ENCODE data around the gene COL28A1.

Gene COL28A1

GRCh38 chr7:7347045-7347444 is 188.6 kb downstream of the COL28A1 start:
- Histone ChIP-seq H3K4me2 (no peak overlapping the region), H3K79me2 (ENCODE audit: insufficient read depth, low read depth) (no peaks in the 10 kb centered on the region), H3K27ac (no peak overlapping the region), H3K4me1 (ENCODE audit: low read depth, poor library complexity, severe bottlenecking) (no peaks in the 10 kb centered on the region), H2AFZ (ENCODE audit: low read depth) (no peak overlapping the region), H3K27me3 (ENCODE audit: insufficient read depth, low read depth) (no peaks in the 10 kb centered on the region), H3K36me3 (ENCODE audit: insufficient read depth) (no peaks in the 10 kb centered on the region), H3K4me3 (IDR thresholded peaks at IDR 0.05; ENCODE audit: insufficient read depth, low read depth, low read length) (no peak overlapping the region), H4K20me1 (ENCODE audit: insufficient read depth) (no peaks in the 10 kb centered on the region), H3K9ac (no peak overlapping the region)
- no peak for TF ChIP-seq CTCF (conservative IDR thresholded peaks at IDR 0.05; ENCODE audit: low read depth, low read length)

GRCh38 chr7:7344583-7344982 is 191.1 kb downstream of the COL28A1 start:
- no peak overlapping the region for H2AFZ ChIP-seq (ENCODE audit: low read depth)
- H3K4me1 ChIP-seq (ENCODE audit: low read depth, poor library complexity, severe bottlenecking) = no peaks in the 10 kb centered on the region
- H3K27ac ChIP-seq = no peak overlapping the region
- H3K9ac ChIP-seq = no peak overlapping the region
- no peaks in the 10 kb centered on the region for H3K36me3 ChIP-seq (ENCODE audit: insufficient read depth)
- no peak for TF ChIP-seq CTCF (conservative IDR thresholded peaks at IDR 0.05; ENCODE audit: low read depth, low read length)
- no peaks in the 10 kb centered on the region for H4K20me1 ChIP-seq (ENCODE audit: insufficient read depth)
- H3K27me3 ChIP-seq (ENCODE audit: insufficient read depth, low read depth) = no peaks in the 10 kb centered on the region
- H3K4me3 ChIP-seq (IDR thresholded peaks at IDR 0.05; ENCODE audit: insufficient read depth, low read depth, low read length) = no peak overlapping the region
- no peaks in the 10 kb centered on the region for H3K79me2 ChIP-seq (ENCODE audit: insufficient read depth, low read depth)
- no peak overlapping the region for H3K4me2 ChIP-seq

- Histone ChIP-seq H3K4me1 (ENCODE audit: low read depth, poor library complexity, severe bottlenecking) (no peaks in the 10 kb centered on the region), H3K9ac (no peak overlapping the region), H3K27me3 (ENCODE audit: insufficient read depth, low read depth) (no peaks in the 10 kb centered on the region), H3K79me2 (ENCODE audit: insufficient read depth, low read depth) (no peaks in the 10 kb centered on the region), H3K27ac (no peak overlapping the region), H3K36me3 (ENCODE audit: insufficient read depth) (no peaks in the 10 kb centered on the region), H3K4me2 (no peak overlapping the region), H4K20me1 (ENCODE audit: insufficient read depth) (no peaks in the 10 kb centered on the region), H3K4me3 (IDR thresholded peaks at IDR 0.05; ENCODE audit: insufficient read depth, low read depth, low read length) (no peak overlapping the region), H2AFZ (ENCODE audit: low read depth) (no peak overlapping the region)
- TF ChIP-seq CTCF (conservative IDR thresholded peaks at IDR 0.05; ENCODE audit: low read depth, low read length) = no peak
These were observed 199.8 kb downstream of the COL28A1 start for GRCh38 chr7:7335909-7336308.

GRCh38 chr7:7335215-7335614 is 200.5 kb downstream of the COL28A1 start:
- Histone ChIP-seq H2AFZ (ENCODE audit: low read depth) (no peak overlapping the region), H4K20me1 (ENCODE audit: insufficient read depth) (no peaks in the 10 kb centered on the region), H3K27ac (no peak overlapping the region), H3K79me2 (ENCODE audit: insufficient read depth, low read depth) (no peaks in the 10 kb centered on the region), H3K27me3 (ENCODE audit: insufficient read depth, low read depth) (no peaks in the 10 kb centered on the region), H3K4me2 (no peak overlapping the region), H3K36me3 (ENCODE audit: insufficient read depth) (no peaks in the 10 kb centered on the region), H3K4me1 (ENCODE audit: low read depth, poor library complexity, severe bottlenecking) (no peaks in the 10 kb centered on the region), H3K4me3 (IDR thresholded peaks at IDR 0.05; ENCODE audit: insufficient read depth, low read depth, low read length) (no peak overlapping the region), H3K9ac (no peak overlapping the region)
- TF ChIP-seq CTCF (conservative IDR thresholded peaks at IDR 0.05; ENCODE audit: low read depth, low read length) = no peak

- no peaks in the 10 kb centered on the region for H4K20me1 ChIP-seq (ENCODE audit: insufficient read depth)
- H3K9ac ChIP-seq = no peak overlapping the region
- H3K79me2 ChIP-seq (ENCODE audit: insufficient read depth, low read depth) = no peaks in the 10 kb centered on the region
- H3K4me1 ChIP-seq (ENCODE audit: low read depth, poor library complexity, severe bottlenecking) = no peaks in the 10 kb centered on the region
- no peak overlapping the region for H3K4me2 ChIP-seq
- no peak for TF ChIP-seq CTCF (conservative IDR thresholded peaks at IDR 0.05; ENCODE audit: low read depth, low read length)
- no peaks in the 10 kb centered on the region for H3K27me3 ChIP-seq (ENCODE audit: insufficient read depth, low read depth)
- no peak overlapping the region for H3K27ac ChIP-seq
- H3K4me3 ChIP-seq (IDR thresholded peaks at IDR 0.05; ENCODE audit: insufficient read depth, low read depth, low read length) = no peak overlapping the region
- H2AFZ ChIP-seq (ENCODE audit: low read depth) = no peak overlapping the region
- no peaks in the 10 kb centered on the region for H3K36me3 ChIP-seq (ENCODE audit: insufficient read depth)
These were observed 202.1 kb downstream of the COL28A1 start for GRCh38 chr7:7333610-7334009.
